ENCODE data around the gene FYN. TPM values are rescaled to one million over a fixed set of nuclear protein-coding genes. Genes with fewer than 3 reads are reported as not detected.

FYN gene
- total RNA-seq, 1 donor = 106 TPM

- no peaks in the 10 kb centered on the region for H3K79me2 ChIP-seq (ENCODE audit: insufficient read depth, low read length)
- no peak overlapping the region for H2AFZ ChIP-seq (ENCODE audit: low read length)
- no peak for DNase-seq (ENCODE audit: insufficient read length, low spot score, missing footprints)
- H3K4me3 ChIP-seq (ENCODE audit: insufficient read depth, low read length) = no peak overlapping the region
- no peaks in the 10 kb centered on the region for H3K9me3 ChIP-seq (ENCODE audit: low read depth, low read length)
- H3K4me1 ChIP-seq (ENCODE audit: insufficient read depth, low read length) = peaks cover 4% of the 10 kb centered on the region
- no peak for TF ChIP-seq CTCF (IDR thresholded peaks at IDR 0.05; ENCODE audit: extremely low read depth, low read depth, low read length)
- peaks cover 2% of the 10 kb centered on the region for H4K20me1 ChIP-seq (ENCODE audit: insufficient read depth, low read length)
- no peak overlapping the region for H3K4me2 ChIP-seq (ENCODE audit: insufficient read depth, low read length)
- no peak overlapping the region for H3K27ac ChIP-seq (ENCODE audit: low read depth, low read length)
- H3K27me3 ChIP-seq (ENCODE audit: insufficient read depth, low read length) = no peaks in the 10 kb centered on the region
- H3K36me3 ChIP-seq (ENCODE audit: insufficient read depth, low read length) = peaks cover 52% of the 10 kb centered on the region
These were observed 198.4 kb downstream of the FYN start for GRCh38 chr6:111674883-111675282.

- Histone ChIP-seq H3K36me3 (ENCODE audit: insufficient read depth, low read length) (peaks cover 52% of the 10 kb centered on the region), H2AFZ (ENCODE audit: low read length) (no peak overlapping the region), H3K4me3 (ENCODE audit: insufficient read depth, low read length) (no peak overlapping the region), H3K9me3 (ENCODE audit: low read depth, low read length) (no peaks in the 10 kb centered on the region), H3K79me2 (ENCODE audit: insufficient read depth, low read length) (no peaks in the 10 kb centered on the region), H4K20me1 (ENCODE audit: insufficient read depth, low read length) (peaks cover 2% of the 10 kb centered on the region), H3K4me1 (ENCODE audit: insufficient read depth, low read length) (no peaks in the 10 kb centered on the region), H3K27ac (ENCODE audit: low read depth, low read length) (no peak overlapping the region), H3K4me2 (ENCODE audit: insufficient read depth, low read length) (no peak overlapping the region), H3K27me3 (ENCODE audit: insufficient read depth, low read length) (no peaks in the 10 kb centered on the region)
- no peak for DNase-seq (ENCODE audit: insufficient read length, low spot score, missing footprints)
- no peak for TF ChIP-seq CTCF (IDR thresholded peaks at IDR 0.05; ENCODE audit: extremely low read depth, low read depth, low read length)
These were observed 198.8 kb downstream of the FYN start for GRCh38 chr6:111674413-111674812.

GRCh38 chr6:111673937-111674336, 199.3 kb downstream of the FYN start:
- H3K9me3 ChIP-seq (ENCODE audit: low read depth, low read length) = no peaks in the 10 kb centered on the region
- no peak overlapping the region for H3K27ac ChIP-seq (ENCODE audit: low read depth, low read length)
- H3K4me1 ChIP-seq (ENCODE audit: insufficient read depth, low read length) = no peaks in the 10 kb centered on the region
- peaks cover 51% of the 10 kb centered on the region for H3K36me3 ChIP-seq (ENCODE audit: insufficient read depth, low read length)
- H3K79me2 ChIP-seq (ENCODE audit: insufficient read depth, low read length) = no peaks in the 10 kb centered on the region
- no peaks in the 10 kb centered on the region for H3K27me3 ChIP-seq (ENCODE audit: insufficient read depth, low read length)
- no peak overlapping the region for H3K4me2 ChIP-seq (ENCODE audit: insufficient read depth, low read length)
- no peak overlapping the region for H3K4me3 ChIP-seq (ENCODE audit: insufficient read depth, low read length)
- no peak overlapping the region for H2AFZ ChIP-seq (ENCODE audit: low read length)
- peaks cover 2% of the 10 kb centered on the region for H4K20me1 ChIP-seq (ENCODE audit: insufficient read depth, low read length)
- no peak for TF ChIP-seq CTCF (IDR thresholded peaks at IDR 0.05; ENCODE audit: extremely low read depth, low read depth, low read length)
- no peak for DNase-seq (ENCODE audit: insufficient read length, low spot score, missing footprints)

GRCh38 chr6:111673532-111673931, 199.7 kb downstream of the FYN start:
- H3K79me2 ChIP-seq (ENCODE audit: insufficient read depth, low read length) = no peaks in the 10 kb centered on the region
- H3K4me2 ChIP-seq (ENCODE audit: insufficient read depth, low read length) = no peak overlapping the region
- no peaks in the 10 kb centered on the region for H3K27me3 ChIP-seq (ENCODE audit: insufficient read depth, low read length)
- no peaks in the 10 kb centered on the region for H3K4me1 ChIP-seq (ENCODE audit: insufficient read depth, low read length)
- no peaks in the 10 kb centered on the region for H3K9me3 ChIP-seq (ENCODE audit: low read depth, low read length)
- no peak for DNase-seq (ENCODE audit: insufficient read length, low spot score, missing footprints)
- H3K4me3 ChIP-seq (ENCODE audit: insufficient read depth, low read length) = no peak overlapping the region
- no peak for TF ChIP-seq CTCF (IDR thresholded peaks at IDR 0.05; ENCODE audit: extremely low read depth, low read depth, low read length)
- H4K20me1 ChIP-seq (ENCODE audit: insufficient read depth, low read length) = peaks cover 2% of the 10 kb centered on the region
- peaks cover 55% of the 10 kb centered on the region for H3K36me3 ChIP-seq (ENCODE audit: insufficient read depth, low read length)
- no peak overlapping the region for H2AFZ ChIP-seq (ENCODE audit: low read length)
- no peak overlapping the region for H3K27ac ChIP-seq (ENCODE audit: low read depth, low read length)
